Measurements from ENCODE around the gene GCHFR.

Gene GCHFR

GRCh38 chr15:40763801-40764628 lies at the start of gene GCHFR:
GCHFR (plus strand) TSS chr15:40764068; CDS start chr15:40764181, 113 bp downstream.
- H3K27me3 Mint-ChIP-seq = peaks cover 19% of the 10 kb centered on the region
- H3K4me3 Mint-ChIP-seq = peak within 1 kb of the TSS; percentile 74
- peaks cover 42% of the 10 kb centered on the region for H3K4me1 Mint-ChIP-seq
- H3K27ac Mint-ChIP-seq = peak within 1 kb of the TSS; percentile 92
- DNase-seq = peak; percentile 83
- H3K36me3 Mint-ChIP-seq = peaks cover 8% of the 10 kb centered on the region
- H3K9me3 Mint-ChIP-seq = no peaks in the 10 kb centered on the region
- CTCF ChIA-PET = interaction anchor here (1.4 to 1.6 kb wide), 2 partner anchors 19 to 128 kb away, joined by 3 to 7 read pairs; no protein-coding TSS in a partner anchor

DNA sequence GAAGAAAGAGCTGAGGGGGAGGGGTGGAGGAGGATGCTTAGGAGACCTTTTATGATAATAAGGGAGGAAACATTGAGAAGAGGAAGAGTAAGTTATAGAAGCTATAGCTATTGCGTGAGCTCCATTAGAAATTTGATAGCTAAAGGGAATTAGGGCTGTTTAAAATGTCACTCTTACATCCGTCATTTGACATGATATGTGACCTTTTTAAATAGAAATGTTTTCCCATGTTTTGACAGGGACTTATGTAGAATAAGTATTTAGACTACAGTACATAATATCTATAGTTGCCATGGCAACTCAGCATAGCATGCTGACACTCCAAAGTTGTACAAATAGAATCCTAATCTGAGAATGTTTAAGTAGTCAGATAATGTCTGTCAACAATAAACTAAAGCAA lies 49.7 kb upstream of the GCHFR start:
- H3K27ac Mint-ChIP-seq = no peak overlapping the region
- CTCF ChIA-PET = interaction anchor here (0.6 kb wide), 1 partner anchor 24 kb away, joined by 3 read pairs; no protein-coding TSS in a partner anchor
- H3K9me3 Mint-ChIP-seq = no peaks in the 10 kb centered on the region
- H3K36me3 Mint-ChIP-seq = peaks cover 40% of the 10 kb centered on the region
- H3K4me1 Mint-ChIP-seq = no peaks in the 10 kb centered on the region
- no peak for DNase-seq
- H3K27me3 Mint-ChIP-seq = no peaks in the 10 kb centered on the region
- H3K4me3 Mint-ChIP-seq = no peak overlapping the region

- Mint-ChIP-seq H3K4me1 (no peaks in the 10 kb centered on the region), H3K27ac (no peak overlapping the region), H3K9me3 (no peaks in the 10 kb centered on the region), H3K27me3 (no peaks in the 10 kb centered on the region), H3K4me3 (no peak overlapping the region), H3K36me3 (peaks cover 39% of the 10 kb centered on the region)
- DNase-seq = no peak
- CTCF ChIA-PET = no interaction called here
Measured at GRCh38 chr15:40716165-40716564, 47.7 kb upstream of the GCHFR start.

DNA sequence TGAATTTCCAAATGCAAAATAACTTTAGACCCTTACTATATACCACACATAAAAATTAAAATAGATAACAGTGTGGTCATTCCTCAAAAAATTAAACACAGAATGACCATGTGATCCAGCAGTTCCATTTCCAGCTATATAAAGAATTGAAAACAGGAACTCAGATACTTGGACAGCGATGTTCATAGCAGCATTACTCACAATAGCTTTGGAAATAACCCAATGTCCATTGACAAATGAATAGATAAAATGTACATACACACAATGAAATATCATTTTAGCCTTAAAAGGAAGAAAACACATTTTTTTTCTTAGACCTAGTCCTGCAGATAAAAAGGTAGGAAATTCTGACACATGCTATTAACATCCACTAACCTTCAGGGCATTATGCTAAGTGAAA lies 42.2 kb upstream of the GCHFR start:
- H3K27me3 Mint-ChIP-seq = no peaks in the 10 kb centered on the region

DNA sequence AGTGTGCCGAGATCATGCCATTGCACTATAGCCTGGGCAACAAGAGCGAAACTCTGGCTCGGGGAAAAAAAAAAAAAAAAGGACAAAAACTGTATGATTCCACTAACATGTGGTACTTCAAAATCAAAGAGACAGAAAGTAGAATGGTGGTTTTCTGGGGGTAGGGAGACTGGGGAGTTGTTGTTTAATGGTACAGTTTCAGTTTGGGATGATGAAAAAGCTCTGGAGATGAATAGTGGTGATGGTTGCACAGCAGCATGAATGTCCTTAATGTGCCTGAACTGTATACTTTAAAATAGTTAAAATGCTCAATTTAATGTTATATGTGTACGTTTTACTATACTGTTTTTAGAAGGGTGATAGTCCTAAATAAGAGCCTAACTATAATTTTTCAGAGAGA lies 41.5 kb upstream of the GCHFR start:
- Mint-ChIP-seq H3K36me3 (peaks cover 27% of the 10 kb centered on the region), H3K4me3 (no peak overlapping the region), H3K4me1 (peaks cover 10% of the 10 kb centered on the region), H3K27me3 (no peaks in the 10 kb centered on the region), H3K9me3 (no peaks in the 10 kb centered on the region), H3K27ac (peak overlapping the region; percentile 55)
- no peak for DNase-seq
- CTCF ChIA-PET = interaction anchor here (0.6 to 1.3 kb wide), 2 partner anchors 16 to 60 kb away, joined by 3 to 4 read pairs; no protein-coding TSS in a partner anchor

More for the DNA sequence above, 42.2 kb upstream of the GCHFR start:
- DNase-seq = no peak
- H3K4me1 Mint-ChIP-seq = peaks cover 10% of the 10 kb centered on the region
- H3K4me3 Mint-ChIP-seq = no peak overlapping the region
- no peaks in the 10 kb centered on the region for H3K9me3 Mint-ChIP-seq
- H3K36me3 Mint-ChIP-seq = peaks cover 28% of the 10 kb centered on the region
- CTCF ChIA-PET = no interaction called here
- no peak overlapping the region for H3K27ac Mint-ChIP-seq

- Mint-ChIP-seq H3K9me3 (no peaks in the 10 kb centered on the region), H3K27me3 (no peaks in the 10 kb centered on the region), H3K4me3 (no peak overlapping the region), H3K36me3 (peaks cover 22% of the 10 kb centered on the region), H3K27ac (no peak overlapping the region), H3K4me1 (peaks cover 10% of the 10 kb centered on the region)
- CTCF ChIA-PET = interaction anchor here (0.6 to 1.3 kb wide), 3 partner anchors 16 to 171 kb away, joined by 3 to 4 read pairs (median 3); partner anchors contain the start of gene VPS18
- DNase-seq = no peak
Measured at GRCh38 chr15:40722934-40723333, 40.9 kb upstream of the GCHFR start.

- Mint-ChIP-seq H3K27ac (no peak overlapping the region), H3K27me3 (no peaks in the 10 kb centered on the region), H3K4me3 (no peak overlapping the region), H3K9me3 (no peaks in the 10 kb centered on the region), H3K36me3 (peaks cover 28% of the 10 kb centered on the region), H3K4me1 (peaks cover 10% of the 10 kb centered on the region)
- no peak for DNase-seq
- CTCF ChIA-PET = interaction anchor here (1.3 kb wide), 2 partner anchors 59 to 170 kb away, joined by 3 read pairs; partner anchors contain the start of gene VPS18
Measured at GRCh38 chr15:40723919-40724318, 39.9 kb upstream of the GCHFR start.

DNA sequence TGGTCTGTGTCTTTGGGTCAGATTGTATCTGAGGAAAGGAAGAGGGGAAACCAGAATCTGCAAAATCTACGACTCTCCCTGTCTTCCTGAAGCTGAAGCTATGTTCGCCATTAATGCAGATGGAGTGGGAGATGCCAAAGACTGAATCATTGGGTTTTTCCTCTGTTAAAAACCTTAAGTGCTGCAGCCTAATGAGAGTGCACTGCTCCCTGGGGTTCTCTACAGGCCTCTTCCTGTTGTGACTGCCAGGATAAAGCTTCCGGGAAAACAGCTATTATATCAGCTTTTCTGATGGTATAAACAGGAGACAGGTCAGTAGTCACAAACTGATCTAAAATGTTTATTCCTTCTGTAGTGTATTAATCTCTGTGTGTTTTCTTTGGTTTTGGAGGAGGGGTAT lies 32.8 kb upstream of the GCHFR start:
- Mint-ChIP-seq H3K27me3 (no peaks in the 10 kb centered on the region), H3K4me1 (no peaks in the 10 kb centered on the region), H3K27ac (peak overlapping the region; percentile 33), H3K9me3 (no peaks in the 10 kb centered on the region), H3K36me3 (peaks cover 47% of the 10 kb centered on the region), H3K4me3 (no peak overlapping the region)
- CTCF ChIA-PET = interaction anchor here (0.9 to 1.0 kb wide), 2 partner anchors 10 to 22 kb away, joined by 3 read pairs; no protein-coding TSS in a partner anchor
- DNase-seq = no peak

GRCh38 chr15:40736575-40736974 lies 27.3 kb upstream of the GCHFR start:
- CTCF ChIA-PET = interaction anchor here (0.7 kb wide), 1 partner anchor 46 kb away, joined by 3 read pairs; no protein-coding TSS in a partner anchor
- Mint-ChIP-seq H3K9me3 (no peaks in the 10 kb centered on the region), H3K27ac (no peak overlapping the region), H3K4me1 (no peaks in the 10 kb centered on the region), H3K4me3 (no peak overlapping the region), H3K36me3 (peaks cover 53% of the 10 kb centered on the region), H3K27me3 (no peaks in the 10 kb centered on the region)
- no peak for DNase-seq

- no peak for DNase-seq
- Mint-ChIP-seq H3K9me3 (no peaks in the 10 kb centered on the region), H3K27me3 (no peaks in the 10 kb centered on the region), H3K36me3 (peaks cover 50% of the 10 kb centered on the region), H3K4me3 (no peak overlapping the region), H3K4me1 (no peaks in the 10 kb centered on the region), H3K27ac (no peak overlapping the region)
- CTCF ChIA-PET = interaction anchor here (0.7 to 1.8 kb wide), 2 partner anchors 8 to 46 kb away, joined by 3 to 5 read pairs; no protein-coding TSS in a partner anchor
Measured at GRCh38 chr15:40737048-40737447, 26.8 kb upstream of the GCHFR start.

DNA sequence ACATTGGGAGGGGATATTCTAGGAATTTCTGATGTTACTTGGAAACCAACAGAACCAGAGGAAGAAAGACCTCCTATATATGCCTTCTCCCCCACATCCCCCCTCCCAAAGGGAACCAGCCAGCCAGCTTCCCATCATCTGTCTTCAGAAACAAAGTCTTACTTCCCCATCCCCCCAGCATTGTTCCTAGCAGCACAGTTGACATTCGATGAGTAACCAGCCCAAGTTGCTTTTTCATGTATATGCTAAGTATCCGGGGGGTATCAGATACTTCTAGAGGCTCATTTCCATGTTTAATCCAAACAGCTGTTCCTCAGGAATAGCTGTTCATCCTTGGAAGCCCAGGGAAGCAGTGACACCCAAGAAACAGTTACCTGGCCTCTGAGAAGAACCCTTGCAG lies 24.8 kb upstream of the GCHFR start:
- no peak overlapping the region for H3K4me3 Mint-ChIP-seq
- H3K9me3 Mint-ChIP-seq = no peaks in the 10 kb centered on the region
- H3K4me1 Mint-ChIP-seq = peaks cover 18% of the 10 kb centered on the region
- CTCF ChIA-PET = interaction anchor here (0.5 to 1.8 kb wide), 3 partner anchors 10 to 17 kb away, joined by 3 to 5 read pairs (median 4); no protein-coding TSS in a partner anchor
- H3K27ac Mint-ChIP-seq = peak overlapping the region; percentile 14
- no peak for DNase-seq
- peaks cover 53% of the 10 kb centered on the region for H3K36me3 Mint-ChIP-seq
- H3K27me3 Mint-ChIP-seq = no peaks in the 10 kb centered on the region

DNA sequence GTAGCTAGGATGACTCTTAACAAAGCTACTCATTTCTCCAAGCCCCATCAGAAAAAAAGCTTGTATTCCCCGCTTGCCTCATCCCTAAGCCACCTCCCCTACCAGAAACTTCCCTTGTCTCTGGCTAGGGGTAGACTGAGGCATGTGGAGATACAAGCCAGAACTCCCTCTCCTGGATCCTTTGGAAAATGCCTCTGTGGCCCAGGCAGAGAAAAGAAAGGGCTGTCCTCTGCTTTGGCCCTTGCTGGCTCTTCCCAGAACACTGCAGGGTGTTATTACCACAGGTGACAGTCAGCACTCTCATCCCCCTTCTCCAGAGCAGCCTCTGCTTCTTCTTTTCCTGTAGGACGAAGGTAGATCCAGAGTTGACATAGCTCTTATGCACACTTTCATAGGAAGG lies 24.0 kb upstream of the GCHFR start:
- Mint-ChIP-seq H3K27me3 (no peaks in the 10 kb centered on the region), H3K4me3 (no peak overlapping the region), H3K36me3 (peaks cover 55% of the 10 kb centered on the region), H3K27ac (peak overlapping the region; percentile 28), H3K4me1 (peaks cover 26% of the 10 kb centered on the region), H3K9me3 (no peaks in the 10 kb centered on the region)
- CTCF ChIA-PET = interaction anchor here (1.2 to 1.4 kb wide), 2 partner anchors 12 to 43 kb away, joined by 3 to 5 read pairs; no protein-coding TSS in a partner anchor
- no peak for DNase-seq

- peak; percentile 36 for DNase-seq
- CTCF ChIA-PET = interaction anchor here (1.0 to 1.8 kb wide), 6 partner anchors 8 to 151 kb away, joined by 3 to 11 read pairs (median 3); partner anchors contain the start of genes RAD51 and VPS18
- Mint-ChIP-seq H3K36me3 (peaks cover 51% of the 10 kb centered on the region), H3K27ac (peak overlapping the region; percentile 95), H3K4me1 (peaks cover 37% of the 10 kb centered on the region), H3K4me3 (peak overlapping the region; percentile 45), H3K27me3 (no peaks in the 10 kb centered on the region), H3K9me3 (no peaks in the 10 kb centered on the region)
Measured at GRCh38 chr15:40743485-40743901, 20.4 kb upstream of the GCHFR start.
